CD8-positive, alpha-beta memory T cell (primary cell): ENCODE measurements around the gene ETV4. TPM values are rescaled to one million over a fixed set of nuclear protein-coding genes. Genes with fewer than 3 reads are reported as not detected.

ENCODE experiments used
- CTCF ChIA-PET: fragments of 350-600 bp; sonication (Branson Sonifier 250); formaldehyde crosslinking; loops from one replicate; lab custom pipeline; 2021; ENCODE audit warnings: antibody characterized with exemption; lab: Charles Lee
- POLR2A ChIA-PET: fragments of 350-600 bp; sonication (Branson Sonifier 250); formaldehyde crosslinking; loops from one replicate; lab custom pipeline; 2021; ENCODE audit warnings: antibody characterized with exemption; lab: Charles Lee
- DNase-seq, 5 donors: peaks; one replicate each; pipeline versions ENCODE4 v3.0.0 to v3.0.0-alpha.2; 2020 to 2022; ENCODE audit warnings: mixed read lengths in 1 of 5
- H3K27ac ChIP-seq: one replicate; pipeline ENCODE4 v1.7.0; 2013; ENCODE audit warnings: low read depth, mild to moderate bottlenecking, low read length, moderate library complexity
- H3K27me3 ChIP-seq: 2 replicates; pipeline ENCODE4 v1.7.0; 2013; ENCODE audit warnings: low read length, mild to moderate bottlenecking; ENCODE audit not compliant: insufficient read depth, poor library complexity, severe bottlenecking
- H3K36me3 ChIP-seq: 2 replicates; pipeline ENCODE4 v1.7.0; 2013; ENCODE audit warnings: mild to moderate bottlenecking, low read length, moderate library complexity; ENCODE audit not compliant: insufficient read depth
- H3K4me1 ChIP-seq: 2 replicates; pipeline ENCODE4 v1.7.0; 2013; ENCODE audit warnings: mild to moderate bottlenecking, low read length, moderate library complexity; ENCODE audit not compliant: insufficient read depth
- H3K4me3 ChIP-seq: 2 replicates; pipeline ENCODE4 v1.7.0; 2013; ENCODE audit warnings: mild to moderate bottlenecking, low read length
- H3K9me3 ChIP-seq: 2 replicates; pipeline ENCODE4 v1.7.0; 2013; ENCODE audit warnings: mild to moderate bottlenecking, low read length
- H3K27ac Mint-ChIP-seq, 8 donors: one replicate each; pipeline ENCODE4 v1.8.0; 2020 to 2021; ENCODE audit warnings: mixed read lengths in 8 of 8, mild to moderate bottlenecking in 6 of 8, inconsistent platforms in 3 of 8, moderate library complexity in 3 of 8
- H3K27me3 Mint-ChIP-seq, 2 donors: one replicate each; pipeline ENCODE4 v1.8.0; 2020 to 2021; ENCODE audit warnings: mixed read lengths in 2 of 2, mild to moderate bottlenecking in 1 of 2, moderate library complexity in 1 of 2
- H3K36me3 Mint-ChIP-seq, 3 donors: one replicate each; pipeline ENCODE4 v1.8.0; 2020 to 2021; ENCODE audit warnings: mixed read lengths in 3 of 3, inconsistent platforms in 1 of 3, mild to moderate bottlenecking in 1 of 3
- H3K4me1 Mint-ChIP-seq, 3 donors: one replicate each; pipeline ENCODE4 v1.8.0; 2020 to 2021; ENCODE audit warnings: mixed read lengths in 3 of 3, inconsistent platforms in 1 of 3, mild to moderate bottlenecking in 1 of 3
- H3K4me3 Mint-ChIP-seq, 7 donors: one replicate each; pipeline ENCODE4 v1.8.0; 2020 to 2021; ENCODE audit warnings: mixed read lengths in 7 of 7, mild to moderate bottlenecking in 6 of 7, moderate library complexity in 4 of 7, inconsistent platforms in 2 of 7
- H3K9me3 Mint-ChIP-seq, 5 donors: one replicate each; pipeline ENCODE4 v1.8.0; 2020 to 2022; ENCODE audit warnings: mixed read lengths in 5 of 5, mild to moderate bottlenecking in 3 of 5, moderate library complexity in 2 of 5, inconsistent platforms in 1 of 5
- polyA plus RNA-seq: library from polyadenylated mRNA; unstranded; fragments of 300-500 nt; fragmentation: Illumina TruSeq; gene quantifications from one replicate; pipeline ENCODE4 v1.2.3, GENCODE V29; 2021
- total RNA-seq, 2 experiments: library from RNA; stranded (reverse); gene quantifications; one replicate each; pipeline ENCODE4 v1.2.3, GENCODE V29; 2021

Gene ETV4
- total and polyA plus RNA-seq, 3 experiments from 2014 or later: 0.09 to 6.4 (median 5.3) TPM

- ChIA-PET POLR2A (no interaction called here), CTCF (interaction anchor here (0.8 to 8.2 kb wide), 12 partner anchors 13 to 187 kb away, joined by 3 to 120 read pairs (median 6); no protein-coding TSS in a partner anchor)
- peaks cover 9 to 15% (median 12%) of the 10 kb centered on the region in 3 donors for H3K4me1 Mint-ChIP-seq
- DNase-seq: no peak
- no peak overlapping the region for H3K27ac Mint-ChIP-seq
- H3K4me3 Mint-ChIP-seq: no peak overlapping the region
- no peaks in the 10 kb centered on the region for H3K9me3 ChIP-seq
- peaks cover 13% of the 10 kb centered on the region for H3K4me1 ChIP-seq
- H3K9me3 Mint-ChIP-seq: no peaks in the 10 kb centered on the region
- no peaks in the 10 kb centered on the region for H3K27me3 ChIP-seq
- H3K36me3 ChIP-seq: no peaks in the 10 kb centered on the region
- no peak overlapping the region for H3K27ac ChIP-seq
- H3K4me3 ChIP-seq: no peak overlapping the region
- peaks cover 0 to 9% of the 10 kb centered on the region in 2 donors for H3K27me3 Mint-ChIP-seq
- no peaks in the 10 kb centered on the region for H3K36me3 Mint-ChIP-seq
These were observed 31.7 kb upstream of the ETV4 start for GRCh38 chr17:43577664-43578403.

GRCh38 chr17:43576563-43577229 lies 30.6 kb upstream of the ETV4 start:
- CTCF ChIA-PET: interaction anchor here (0.7 to 8.2 kb wide), 19 partner anchors 14 to 264 kb away, joined by 3 to 120 read pairs (median 3); no protein-coding TSS in a partner anchor
- POLR2A ChIA-PET: no interaction called here
- H3K36me3 Mint-ChIP-seq: no peaks in the 10 kb centered on the region
- H3K27ac ChIP-seq: no peak overlapping the region
- H3K27me3 Mint-ChIP-seq: peaks cover 0 to 9% of the 10 kb centered on the region in 2 donors
- peaks cover 13% of the 10 kb centered on the region for H3K4me1 ChIP-seq
- no peaks in the 10 kb centered on the region for H3K36me3 ChIP-seq
- no peak overlapping the region for H3K27ac Mint-ChIP-seq
- H3K9me3 ChIP-seq: no peaks in the 10 kb centered on the region
- H3K4me1 Mint-ChIP-seq: peaks cover 9 to 15% (median 12%) of the 10 kb centered on the region in 3 donors
- H3K27me3 ChIP-seq: no peaks in the 10 kb centered on the region
- H3K4me3 Mint-ChIP-seq: no peak overlapping the region
- no peak overlapping the region for H3K4me3 ChIP-seq
- no peaks in the 10 kb centered on the region for H3K9me3 Mint-ChIP-seq
- DNase-seq: peak; percentile 43 to 77 (median 51)

- Histone ChIP-seq H3K27me3 (no peaks in the 10 kb centered on the region), H3K9me3 (no peaks in the 10 kb centered on the region), H3K36me3 (no peaks in the 10 kb centered on the region), H3K4me3 (no peak overlapping the region), H3K4me1 (peaks cover 13% of the 10 kb centered on the region), H3K27ac (no peak overlapping the region)
- DNase-seq: no peak
- POLR2A ChIA-PET: no interaction called here
- Mint-ChIP-seq H3K36me3 (no peaks in the 10 kb centered on the region), H3K4me1 (peaks cover 9 to 15% (median 12%) of the 10 kb centered on the region in 3 donors), H3K27me3 (peaks cover 0 to 9% of the 10 kb centered on the region in 2 donors), H3K27ac (no peak overlapping the region), H3K9me3 (no peaks in the 10 kb centered on the region), H3K4me3 (peak overlapping the region in 1 of 7 donors; percentile 15)
- CTCF ChIA-PET: interaction anchor here (0.5 to 8.2 kb wide), 7 partner anchors 74 to 252 kb away, joined by 3 to 120 read pairs (median 5); no protein-coding TSS in a partner anchor
These were observed 28.9 kb upstream of the ETV4 start for GRCh38 chr17:43574896-43575525.

GRCh38 chr17:43574348-43574747 lies 28.2 kb upstream of the ETV4 start:
- ChIA-PET POLR2A (no interaction called here), CTCF (interaction anchor here (0.5 to 8.2 kb wide), 6 partner anchors 75 to 253 kb away, joined by 3 to 120 read pairs (median 4); no protein-coding TSS in a partner anchor)
- Histone ChIP-seq H3K4me1 (peaks cover 13% of the 10 kb centered on the region), H3K27me3 (no peaks in the 10 kb centered on the region), H3K36me3 (no peaks in the 10 kb centered on the region), H3K9me3 (no peaks in the 10 kb centered on the region), H3K27ac (no peak overlapping the region), H3K4me3 (no peak overlapping the region)
- H3K27ac Mint-ChIP-seq: no peak overlapping the region
- no peaks in the 10 kb centered on the region for H3K36me3 Mint-ChIP-seq
- peaks cover 0 to 9% of the 10 kb centered on the region in 2 donors for H3K27me3 Mint-ChIP-seq
- H3K4me1 Mint-ChIP-seq: peaks cover 6 to 11% (median 11%) of the 10 kb centered on the region in 3 donors
- H3K9me3 Mint-ChIP-seq: no peaks in the 10 kb centered on the region
- no peak overlapping the region for H3K4me3 Mint-ChIP-seq
- DNase-seq: no peak

GRCh38 chr17:43573579-43574321 lies 27.6 kb upstream of the ETV4 start:
- Histone ChIP-seq H3K27ac (no peak overlapping the region), H3K4me1 (peaks cover 9% of the 10 kb centered on the region), H3K27me3 (no peaks in the 10 kb centered on the region), H3K36me3 (no peaks in the 10 kb centered on the region), H3K9me3 (no peaks in the 10 kb centered on the region), H3K4me3 (no peak overlapping the region)
- Mint-ChIP-seq H3K4me3 (no peak overlapping the region), H3K36me3 (no peaks in the 10 kb centered on the region), H3K9me3 (no peaks in the 10 kb centered on the region), H3K27me3 (peaks cover 0 to 9% of the 10 kb centered on the region in 2 donors), H3K27ac (no peak overlapping the region), H3K4me1 (peaks cover 5% of the 10 kb centered on the region in 3 donors)
- POLR2A ChIA-PET: no interaction called here
- CTCF ChIA-PET: interaction anchor here (1.6 to 8.2 kb wide), 4 partner anchors 75 to 121 kb away, joined by 3 to 120 read pairs (median 14); no protein-coding TSS in a partner anchor
- no peak for DNase-seq

- Histone ChIP-seq H3K36me3 (no peaks in the 10 kb centered on the region), H3K4me1 (peaks cover 3% of the 10 kb centered on the region), H3K27ac (no peak overlapping the region), H3K4me3 (no peak overlapping the region), H3K9me3 (no peaks in the 10 kb centered on the region), H3K27me3 (no peaks in the 10 kb centered on the region)
- CTCF ChIA-PET: interaction anchor here (8.2 kb wide), 1 partner anchor 99 kb away, joined by 120 read pairs; no protein-coding TSS in a partner anchor
- peaks cover 0 to 9% of the 10 kb centered on the region in 2 donors for H3K27me3 Mint-ChIP-seq
- H3K4me1 Mint-ChIP-seq: peaks cover 0 to 2% (median 0%) of the 10 kb centered on the region in 3 donors
- no peak overlapping the region for H3K4me3 Mint-ChIP-seq
- no peaks in the 10 kb centered on the region for H3K36me3 Mint-ChIP-seq
- no peak overlapping the region for H3K27ac Mint-ChIP-seq
- POLR2A ChIA-PET: no interaction called here
- H3K9me3 Mint-ChIP-seq: no peaks in the 10 kb centered on the region
- DNase-seq: no peak
These were observed 26.3 kb upstream of the ETV4 start for GRCh38 chr17:43572368-43572980.

GRCh38 chr17:43570518-43570928 lies 24.4 kb upstream of the ETV4 start:
- Histone ChIP-seq H3K4me3 (no peak overlapping the region), H3K27ac (no peak overlapping the region), H3K27me3 (no peaks in the 10 kb centered on the region), H3K36me3 (no peaks in the 10 kb centered on the region), H3K4me1 (no peaks in the 10 kb centered on the region), H3K9me3 (no peaks in the 10 kb centered on the region)
- peaks cover 0 to 6% of the 10 kb centered on the region in 2 donors for H3K27me3 Mint-ChIP-seq
- POLR2A ChIA-PET: no interaction called here
- no peaks in the 10 kb centered on the region for H3K36me3 Mint-ChIP-seq
- H3K4me1 Mint-ChIP-seq: no peaks in the 10 kb centered on the region
- CTCF ChIA-PET: interaction anchor here (1.1 kb wide), 1 partner anchor 103 kb away, joined by 4 read pairs; no protein-coding TSS in a partner anchor
- no peak overlapping the region for H3K27ac Mint-ChIP-seq
- no peak overlapping the region for H3K4me3 Mint-ChIP-seq
- no peak for DNase-seq
- no peaks in the 10 kb centered on the region for H3K9me3 Mint-ChIP-seq
